AG04450 (cell line): ENCODE measurements around the gene PRKAG3. TPM values are rescaled to one million over a fixed set of nuclear protein-coding genes. Genes with fewer than 3 reads are reported as not detected.

Experiments used
- CTCF ChIA-PET: fragments of 300-600, 350-600 bp; formaldehyde crosslinking; extraction: SDS; loops from one replicate; lab custom pipeline; 2022; ENCODE audit warnings: antibody characterized with exemption, inconsistent platforms; lab: Charles Lee
- POLR2A ChIA-PET: fragments of 350-600 bp; formaldehyde crosslinking; extraction: SDS; loops from one replicate; lab custom pipeline; 2021; ENCODE audit warnings: antibody characterized with exemption, inconsistent platforms; lab: Yijun Ruan, JAX
- DNase-seq: peaks from one replicate; pipeline ENCODE4 v3.0.0-alpha.2; 2011; ENCODE audit warnings: low read depth, low spot score
- H3K27ac ChIP-seq: one replicate; pipeline ENCODE4 v1.5.1; 2012; ENCODE audit warnings: low read depth, low read length, control low read depth
- H3K27me3 ChIP-seq: one replicate; pipeline ENCODE4 v1.6.0; 2012; ENCODE audit warnings: low read length; ENCODE audit not compliant: control insufficient read depth, insufficient read depth
- H3K4me3 ChIP-seq: 2 replicates; pipeline ENCODE4 v1.5.1; 2011; ENCODE audit warnings: mild to moderate bottlenecking, low read depth, low read length, control low read depth
- H3K9me3 ChIP-seq: 2 replicates; pipeline ENCODE4 v1.5.1; 2012; ENCODE audit warnings: low read length; ENCODE audit not compliant: control insufficient read depth, insufficient read depth
- polyA plus RNA-seq: library from polyadenylated mRNA; depleted of rRNA; stranded (reverse); fragments of >200 nt; gene quantifications from 2 replicates; pipeline ENCODE4 v1.2.3, GENCODE V29; 2011
- TF ChIP-seq, protein P1 (sequence below): IDR thresholded peaks from 2 replicates; pipeline ENCODE4 v1.5.1; 2011; ENCODE audit warnings: low read depth, low read length, control low read depth, inconsistent platforms

The PRKAG3 gene
- polyA plus RNA-seq, 1 experiment: not detected

- no peaks in the 10 kb centered on the region for H3K9me3 ChIP-seq
- POLR2A ChIA-PET: no interaction called here
- no peak for DNase-seq
- no peak overlapping the region for H3K4me3 ChIP-seq
- H3K27ac ChIP-seq: no peak overlapping the region
- H3K27me3 ChIP-seq: peaks cover 70% of the 10 kb centered on the region
- CTCF ChIA-PET: interaction anchor here (0.6 to 1.0 kb wide), 2 partner anchors 11 to 57 kb away, joined by 3 to 4 read pairs; no protein-coding TSS in a partner anchor
- TF ChIP-seq, protein P1, sequence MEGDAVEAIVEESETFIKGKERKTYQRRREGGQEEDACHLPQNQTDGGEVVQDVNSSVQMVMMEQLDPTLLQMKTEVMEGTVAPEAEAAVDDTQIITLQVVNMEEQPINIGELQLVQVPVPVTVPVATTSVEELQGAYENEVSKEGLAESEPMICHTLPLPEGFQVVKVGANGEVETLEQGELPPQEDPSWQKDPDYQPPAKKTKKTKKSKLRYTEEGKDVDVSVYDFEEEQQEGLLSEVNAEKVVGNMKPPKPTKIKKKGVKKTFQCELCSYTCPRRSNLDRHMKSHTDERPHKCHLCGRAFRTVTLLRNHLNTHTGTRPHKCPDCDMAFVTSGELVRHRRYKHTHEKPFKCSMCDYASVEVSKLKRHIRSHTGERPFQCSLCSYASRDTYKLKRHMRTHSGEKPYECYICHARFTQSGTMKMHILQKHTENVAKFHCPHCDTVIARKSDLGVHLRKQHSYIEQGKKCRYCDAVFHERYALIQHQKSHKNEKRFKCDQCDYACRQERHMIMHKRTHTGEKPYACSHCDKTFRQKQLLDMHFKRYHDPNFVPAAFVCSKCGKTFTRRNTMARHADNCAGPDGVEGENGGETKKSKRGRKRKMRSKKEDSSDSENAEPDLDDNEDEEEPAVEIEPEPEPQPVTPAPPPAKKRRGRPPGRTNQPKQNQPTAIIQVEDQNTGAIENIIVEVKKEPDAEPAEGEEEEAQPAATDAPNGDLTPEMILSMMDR: no peak
Measured at GRCh38 chr2:218865396-218865795, 33.8 kb upstream of the PRKAG3 start.

DNA sequence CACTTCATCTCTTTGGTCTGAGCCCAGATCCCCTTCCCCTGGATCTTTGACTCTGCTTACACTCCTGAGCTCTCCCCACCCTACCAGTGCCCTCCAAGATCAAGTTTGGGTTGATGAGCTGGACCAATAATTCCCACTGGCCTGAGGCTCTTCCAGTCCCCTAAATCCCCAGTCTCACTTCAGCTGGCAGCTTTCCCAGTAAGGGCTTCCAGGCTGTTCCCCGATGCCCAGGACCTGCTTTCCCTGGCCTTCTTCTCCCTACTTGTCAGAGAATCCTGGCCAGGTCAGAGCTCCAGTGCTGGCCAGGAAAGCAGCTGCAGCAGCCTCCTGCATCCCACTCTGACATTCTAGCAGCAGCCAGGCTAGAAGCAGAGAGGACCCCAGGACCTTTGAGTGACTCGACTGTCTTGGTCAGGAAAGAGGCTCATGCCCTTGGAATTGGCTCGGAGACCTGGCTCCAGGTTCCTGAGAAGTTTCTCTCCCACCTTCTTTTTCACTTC lies 31.5 kb upstream of the PRKAG3 start:
- Histone ChIP-seq H3K27me3 (peaks cover 66% of the 10 kb centered on the region), H3K4me3 (no peak overlapping the region), H3K9me3 (peaks cover 4% of the 10 kb centered on the region; the same call in 1 of the 2 replicates), H3K27ac (no peak overlapping the region)
- ChIA-PET POLR2A (no interaction called here), CTCF (interaction anchor here (0.9 to 1.2 kb wide), 2 partner anchors 13 to 35 kb away, joined by 3 to 5 read pairs; no protein-coding TSS in a partner anchor)
- TF ChIP-seq, protein P1: no peak
- no peak for DNase-seq

DNA sequence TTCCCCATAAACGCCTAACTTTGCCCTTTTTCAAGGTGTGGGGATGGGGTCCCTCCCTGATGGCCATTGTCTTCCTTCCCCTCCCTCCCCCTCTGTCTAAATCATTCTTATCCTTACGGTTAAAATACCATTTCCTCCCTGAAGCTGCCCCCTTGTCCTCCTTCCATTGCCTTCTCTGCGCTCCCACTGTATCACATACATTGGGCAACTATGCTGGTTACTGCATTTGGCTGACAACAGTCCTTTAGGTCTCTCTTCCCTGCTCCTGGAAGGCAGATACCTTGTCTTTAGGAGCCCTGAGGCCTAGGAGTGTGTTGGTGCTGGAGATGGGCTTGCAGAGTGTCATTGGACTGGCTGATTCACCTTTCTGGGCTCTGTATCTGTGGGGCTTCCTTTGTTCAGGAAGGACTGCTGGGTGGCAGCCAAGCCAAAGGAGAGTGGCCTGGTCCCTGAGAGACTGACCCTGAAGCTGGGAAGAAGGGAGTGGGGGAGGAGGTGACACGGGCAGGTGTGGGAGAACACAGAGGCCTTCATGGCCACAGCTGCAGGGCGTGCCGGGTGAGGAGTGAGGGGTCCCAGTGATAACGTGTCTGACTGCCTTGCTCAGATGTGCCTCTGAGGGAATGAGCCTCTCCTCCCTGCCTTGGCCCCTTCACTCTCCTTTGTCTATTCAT lies 30.2 kb upstream of the PRKAG3 start:
- no peak for DNase-seq
- CTCF ChIA-PET: interaction anchor here (0.5 kb wide), 1 partner anchor 336 kb away, joined by 3 read pairs; no protein-coding TSS in a partner anchor
- peaks cover 4% of the 10 kb centered on the region; the same call in 1 of the 2 replicates for H3K9me3 ChIP-seq
- no peak overlapping the region for H3K4me3 ChIP-seq
- H3K27ac ChIP-seq: no peak overlapping the region
- POLR2A ChIA-PET: no interaction called here
- H3K27me3 ChIP-seq: peaks cover 69% of the 10 kb centered on the region
- TF ChIP-seq, protein P1: no peak

- Histone ChIP-seq H3K27ac (no peak overlapping the region), H3K27me3 (peaks cover 71% of the 10 kb centered on the region), H3K4me3 (no peak overlapping the region), H3K9me3 (peaks cover 4% of the 10 kb centered on the region; the same call in 1 of the 2 replicates)
- DNase-seq: peak; percentile 11
- ChIA-PET POLR2A (interaction anchor here (0.6 kb wide), 1 partner anchor 240 kb away, joined by 6 read pairs; no protein-coding TSS in a partner anchor), CTCF (interaction anchor here (0.5 to 1.8 kb wide), 5 partner anchors 14 to 337 kb away, joined by 3 to 12 read pairs (median 5); no protein-coding TSS in a partner anchor)
- TF ChIP-seq, protein P1: no peak
Measured at GRCh38 chr2:218860950-218861381, 29.4 kb upstream of the PRKAG3 start.
